T follicular helper cell (primary cell): ENCODE results near the gene GLIPR1.
"Not testable (repeated sequence)": the region's sequence is repeated elsewhere in the genome, so short reads cannot be mapped to it uniquely, and the experiment has no call there.

Experiments
- DNase-seq: peaks from one replicate; pipeline ENCODE4 v3.0.0-alpha.2; 2020; ENCODE audit warnings: low read depth

The GLIPR1 gene

GRCh38 chr12:75521224-75521623 lies 40.7 kb downstream of the GLIPR1 start:
- DNase-seq, result not testable (repeated sequence)

GRCh38 chr12:75522124-75522523 lies 41.6 kb downstream of the GLIPR1 start:
- not testable (repeated sequence) for DNase-seq

- no peak for DNase-seq
Measured at GRCh38 chr12:75525263-75525662, 44.7 kb downstream of the GLIPR1 start.

GRCh38 chr12:75526655-75527511 lies 46.3 kb downstream of the GLIPR1 start:
- DNase-seq, result no peak

GRCh38 chr12:75528272-75528671 lies 47.7 kb downstream of the GLIPR1 start:
- DNase-seq, result no peak

- no peak for DNase-seq
Measured at GRCh38 chr12:75528692-75529091, 48.1 kb downstream of the GLIPR1 start.

- DNase-seq, result no peak
Measured at GRCh38 chr12:75529316-75529715, 48.8 kb downstream of the GLIPR1 start.

GRCh38 chr12:75529826-75530225 lies 49.3 kb downstream of the GLIPR1 start:
- no peak for DNase-seq

- no peak for DNase-seq
Measured at GRCh38 chr12:75533239-75533638, 52.7 kb downstream of the GLIPR1 start.

- DNase-seq, result no peak
Measured at GRCh38 chr12:75539889-75540288, 59.3 kb downstream of the GLIPR1 start.

GRCh38 chr12:75542942-75543341 lies 62.4 kb downstream of the GLIPR1 start:
- no peak for DNase-seq

- DNase-seq, result no peak
Measured at GRCh38 chr12:75543529-75543928, 63.0 kb downstream of the GLIPR1 start.

- DNase-seq, result no peak
Measured at GRCh38 chr12:75545636-75546035, 65.1 kb downstream of the GLIPR1 start.

- DNase-seq, result no peak
Measured at GRCh38 chr12:75548879-75549278, 68.3 kb downstream of the GLIPR1 start.

- DNase-seq, result no peak
Measured at GRCh38 chr12:75549989-75550388, 69.4 kb downstream of the GLIPR1 start.

GRCh38 chr12:75550401-75551240 lies 70.1 kb downstream of the GLIPR1 start:
- no peak for DNase-seq

- DNase-seq, result no peak
Measured at GRCh38 chr12:75551477-75551876, 70.9 kb downstream of the GLIPR1 start.

GRCh38 chr12:75553398-75553797 lies 72.8 kb downstream of the GLIPR1 start:
- no peak for DNase-seq
